ENCODE measurements around the gene PLCL2.
"Not testable (repeated sequence)": the region's sequence is repeated elsewhere in the genome, so short reads cannot be mapped to it uniquely, and the experiment has no call there.

DNA sequence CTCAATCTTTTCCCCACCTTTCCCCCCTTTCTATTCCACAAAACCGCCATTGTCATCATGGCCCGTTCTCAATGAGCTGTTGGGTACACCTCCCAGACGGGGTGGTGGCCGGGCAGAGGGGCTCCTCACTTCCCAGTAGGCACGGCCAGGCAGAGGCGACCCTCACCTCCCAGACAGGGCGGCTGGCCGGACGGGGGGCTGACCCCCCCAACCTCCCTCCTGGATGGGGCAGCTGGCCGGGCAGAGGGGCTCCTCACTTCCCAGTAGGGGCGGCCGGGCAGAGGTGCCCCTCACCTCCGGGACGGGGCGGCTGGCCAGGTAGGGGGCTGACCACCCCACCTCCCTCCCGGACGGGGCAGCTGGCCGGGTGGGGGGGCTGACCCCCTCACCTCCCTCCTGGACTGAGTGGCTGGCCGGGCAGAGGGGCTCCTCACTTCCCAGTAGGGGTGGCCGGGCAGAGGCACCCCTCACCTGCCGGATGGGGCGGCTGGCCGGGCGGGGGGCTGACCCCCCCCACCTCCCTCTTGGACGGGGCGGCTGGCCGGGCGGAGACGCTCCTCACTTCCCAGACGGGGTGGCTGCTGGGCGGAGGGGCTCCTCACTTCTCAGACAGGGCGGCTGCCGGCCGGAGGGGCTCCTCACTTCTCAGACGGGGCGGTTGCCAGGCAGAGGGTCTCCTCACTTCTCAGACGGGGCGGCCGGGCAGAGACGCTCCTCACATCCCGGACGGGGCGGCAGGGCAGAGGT, 95.2 kb downstream of the PLCL2 start:
- not testable (repeated sequence) for TF ChIP-seq TAF1 (IDR thresholded peaks at IDR 0.05; ENCODE audit: borderline replicate concordance, low read depth, low read length); POLR2A (IDR thresholded peaks at IDR 0.05; ENCODE audit: low read depth, low read length)
